Ascending aorta (tissue), 2 donors: ENCODE measurements around the gene GPR85. TPM values are rescaled to one million over a fixed set of nuclear protein-coding genes. Genes with fewer than 3 reads are reported as not detected.

Experiments used
- DNase-seq, 2 donors: peaks; one replicate each; pipeline ENCODE4 v3.0.0-alpha.2; 2019; ENCODE audit warnings: low spot score in 2 of 2
- H3K27ac ChIP-seq, 2 donors: fragments of 200-600 bp; sonication (generic); one replicate each; pipeline ENCODE4 v1.5.1; 2016 to 2017; ENCODE audit warnings: mild to moderate bottlenecking in 1 of 2
- H3K27me3 ChIP-seq: fragments of 200-600 bp; sonication (generic); one replicate; pipeline ENCODE4 v1.5.1; 2017
- H3K36me3 ChIP-seq, 2 donors: fragments of 200-600 bp; sonication (generic); one replicate each; pipeline ENCODE4 v1.5.1; 2016
- H3K4me1 ChIP-seq, 2 donors: fragments of 200-600 bp; sonication (generic); one replicate each; pipeline ENCODE4 v1.5.1; 2016 to 2017; ENCODE audit warnings: mild to moderate bottlenecking in 1 of 2
- H3K4me3 ChIP-seq, 2 donors: fragments of 200-600 bp; sonication (generic); one replicate each; pipeline ENCODE4 v1.5.1; 2016 to 2017; ENCODE audit warnings: mild to moderate bottlenecking in 1 of 2
- H3K9me3 ChIP-seq, 2 donors: fragments of 200-600 bp; sonication (generic); one replicate each; pipeline ENCODE4 v1.5.1; 2016
- intact Hi-C: fragments of 100-400 bp; cut with DNase I; formaldehyde crosslinking; loops from one replicate; pipeline ENCODE4 v1.15.1; 2023
- total RNA-seq: library from RNA; depleted of rRNA; stranded (reverse); fragments of >200 nt; gene quantifications from one replicate; pipeline ENCODE4 v1.1.0, GENCODE V29; 2016
- TF ChIP-seq, protein P1 (sequence below), 3 experiments: fragments of 200-600 bp in 2 of 3; fragments of 450-650 bp in 1 of 3; sonication (generic) in 2 of 3; IDR thresholded peaks; one replicate each; pipeline ENCODE4 v1.5.1; 2016 to 2019; ENCODE audit warnings: antibody characterized with exemption in 3 of 3, mild to moderate bottlenecking in 1 of 3, moderate library complexity in 1 of 3

Gene GPR85
- total RNA-seq, 1 donor from 2014 or later = not detected

DNA sequence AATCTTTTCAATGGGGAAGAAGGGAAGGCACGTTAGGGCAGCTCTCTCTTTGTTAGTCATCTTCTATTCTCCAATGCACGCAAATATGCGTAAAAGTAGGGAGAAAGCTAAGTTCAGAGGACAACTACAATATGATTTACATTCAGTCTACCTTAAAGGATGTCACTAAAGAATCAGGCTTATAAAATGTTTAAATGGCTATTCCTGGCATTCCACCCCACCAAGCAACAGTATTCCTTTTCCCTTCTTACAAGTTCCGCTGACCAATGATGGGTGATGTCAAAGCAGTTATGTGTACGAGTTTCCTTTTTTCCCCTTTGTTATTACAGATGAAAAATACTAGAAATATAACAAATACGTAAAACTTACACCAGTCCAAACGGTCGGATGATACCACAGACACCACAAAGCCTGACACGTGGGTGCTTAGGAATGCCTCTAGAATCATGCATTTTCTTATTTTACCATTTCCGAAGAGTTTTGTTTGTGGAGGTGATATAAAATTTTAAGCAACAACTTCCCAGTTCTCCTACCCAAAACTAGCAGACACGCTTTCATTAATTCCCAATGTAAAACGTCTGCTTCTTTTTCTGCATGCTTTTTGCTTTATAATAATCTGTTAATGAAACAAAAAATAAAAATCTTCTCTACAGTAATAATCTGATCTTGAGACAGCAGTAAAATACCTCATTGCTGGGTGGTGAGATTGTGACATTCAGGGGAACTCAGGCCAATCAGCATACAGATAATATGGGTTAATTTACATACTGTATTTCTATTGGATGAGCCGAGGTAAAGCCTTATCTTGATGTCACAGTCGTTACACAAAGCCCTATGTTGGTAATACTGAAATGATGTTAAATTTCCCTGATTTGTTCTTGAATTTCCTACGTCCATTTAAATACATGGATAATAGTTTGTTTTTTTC lies 708 bp upstream of the GPR85 start:
- no peaks in the 10 kb centered on the region for H3K9me3 ChIP-seq
- H3K4me3 ChIP-seq = peak overlapping the region; percentile 5 to 67
- intact Hi-C loops = loop anchor here (2.0 to 10.0 kb wide), 3 partner anchors 149 to 335 kb away; partner anchors contain the start of gene TMEM168
- no peaks in the 10 kb centered on the region for H3K36me3 ChIP-seq
- H3K4me1 ChIP-seq = peaks cover 0 to 3% of the 10 kb centered on the region in 2 donors
- no peak for DNase-seq
- TF ChIP-seq, protein P1, sequence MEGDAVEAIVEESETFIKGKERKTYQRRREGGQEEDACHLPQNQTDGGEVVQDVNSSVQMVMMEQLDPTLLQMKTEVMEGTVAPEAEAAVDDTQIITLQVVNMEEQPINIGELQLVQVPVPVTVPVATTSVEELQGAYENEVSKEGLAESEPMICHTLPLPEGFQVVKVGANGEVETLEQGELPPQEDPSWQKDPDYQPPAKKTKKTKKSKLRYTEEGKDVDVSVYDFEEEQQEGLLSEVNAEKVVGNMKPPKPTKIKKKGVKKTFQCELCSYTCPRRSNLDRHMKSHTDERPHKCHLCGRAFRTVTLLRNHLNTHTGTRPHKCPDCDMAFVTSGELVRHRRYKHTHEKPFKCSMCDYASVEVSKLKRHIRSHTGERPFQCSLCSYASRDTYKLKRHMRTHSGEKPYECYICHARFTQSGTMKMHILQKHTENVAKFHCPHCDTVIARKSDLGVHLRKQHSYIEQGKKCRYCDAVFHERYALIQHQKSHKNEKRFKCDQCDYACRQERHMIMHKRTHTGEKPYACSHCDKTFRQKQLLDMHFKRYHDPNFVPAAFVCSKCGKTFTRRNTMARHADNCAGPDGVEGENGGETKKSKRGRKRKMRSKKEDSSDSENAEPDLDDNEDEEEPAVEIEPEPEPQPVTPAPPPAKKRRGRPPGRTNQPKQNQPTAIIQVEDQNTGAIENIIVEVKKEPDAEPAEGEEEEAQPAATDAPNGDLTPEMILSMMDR (IDR thresholded peaks at IDR 0.05) = no peak
- peak overlapping the region; percentile 54 to 61 for H3K27ac ChIP-seq
- no peaks in the 10 kb centered on the region for H3K27me3 ChIP-seq

DNA sequence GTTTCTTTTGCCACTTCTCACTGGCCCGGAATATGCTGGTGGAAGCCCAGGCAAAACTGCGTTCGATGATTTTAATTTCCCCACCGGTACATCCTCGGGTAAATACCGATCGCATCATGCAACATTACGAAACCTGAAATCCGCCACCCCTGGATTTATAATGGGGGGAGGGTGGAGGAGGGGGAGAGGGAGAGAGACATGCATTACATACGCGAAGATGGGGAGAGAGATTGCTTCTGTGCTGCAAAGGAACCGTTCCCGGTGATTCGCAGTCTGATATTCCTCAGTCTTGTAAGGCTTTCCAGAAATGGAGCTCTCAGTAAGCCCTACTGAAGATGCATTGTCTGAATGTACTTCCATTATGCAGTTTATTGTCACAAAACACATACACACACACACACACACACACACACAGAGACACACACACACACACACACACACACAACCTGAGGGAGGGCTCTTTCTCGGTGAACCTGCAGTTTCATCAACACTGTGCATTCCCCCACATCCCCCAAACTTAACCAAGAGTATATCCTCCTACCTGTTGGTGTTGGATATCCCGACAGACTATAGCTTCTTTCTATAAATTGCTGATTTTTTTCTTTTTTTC lies 741 bp downstream of the GPR85 start:
- no peak for DNase-seq
- H3K4me1 ChIP-seq = peaks cover 0 to 3% of the 10 kb centered on the region in 2 donors
- no peak overlapping the region for H3K27ac ChIP-seq
- H3K4me3 ChIP-seq = peak overlapping the region in 1 of 2 donors; percentile 67
- TF ChIP-seq, protein P1 (IDR thresholded peaks at IDR 0.05) = no peak
- H3K27me3 ChIP-seq = no peaks in the 10 kb centered on the region
- intact Hi-C loops = loop anchor here (1.0 to 10.0 kb wide), 4 partner anchors 32 to 336 kb away; partner anchors contain the start of genes SMIM30 and TMEM168
- H3K36me3 ChIP-seq = no peaks in the 10 kb centered on the region
- no peaks in the 10 kb centered on the region for H3K9me3 ChIP-seq

DNA sequence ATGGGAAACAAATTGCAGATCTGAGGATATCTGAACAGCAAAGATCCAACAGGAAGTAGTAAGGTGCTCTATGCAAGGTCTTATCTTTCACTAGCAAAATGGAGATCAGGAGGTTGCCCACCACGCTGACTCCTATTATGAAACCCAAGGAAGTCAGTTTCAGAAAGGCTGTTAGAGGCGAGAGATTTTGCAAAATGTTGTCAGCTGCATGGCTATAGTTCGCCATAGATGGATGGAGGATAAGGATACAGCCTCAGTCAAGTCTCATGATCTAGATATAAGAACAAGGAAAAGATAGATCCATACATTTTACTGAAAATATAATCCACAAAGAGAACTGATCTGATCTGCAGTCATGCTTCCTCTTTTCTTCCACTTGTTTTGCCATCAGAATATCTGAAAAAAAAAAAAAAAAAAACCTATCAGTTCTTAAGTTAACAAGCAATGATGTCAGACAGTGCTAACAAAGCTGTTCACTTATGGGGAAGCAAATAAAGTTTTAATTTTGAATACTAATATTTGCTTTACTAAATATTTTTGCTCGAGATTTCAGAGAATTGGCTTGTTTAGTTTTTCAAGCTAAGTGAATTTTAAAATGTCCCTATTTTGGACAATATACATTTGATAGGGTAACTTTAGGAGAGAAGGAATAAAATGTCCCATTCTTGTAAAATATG lies 2.0 kb downstream of the GPR85 start:
- no peak for DNase-seq
- peaks cover 0 to 3% of the 10 kb centered on the region in 2 donors for H3K4me1 ChIP-seq
- TF ChIP-seq, protein P1 (IDR thresholded peaks at IDR 0.05) = no peak
- no peaks in the 10 kb centered on the region for H3K9me3 ChIP-seq
- H3K27ac ChIP-seq = no peak overlapping the region
- H3K4me3 ChIP-seq = no peak overlapping the region
- intact Hi-C loops = loop anchor here (5.0 to 10.0 kb wide), 2 partner anchors 290 to 338 kb away; partner anchors contain the start of gene TMEM168
- H3K36me3 ChIP-seq = no peaks in the 10 kb centered on the region
- no peaks in the 10 kb centered on the region for H3K27me3 ChIP-seq

DNA sequence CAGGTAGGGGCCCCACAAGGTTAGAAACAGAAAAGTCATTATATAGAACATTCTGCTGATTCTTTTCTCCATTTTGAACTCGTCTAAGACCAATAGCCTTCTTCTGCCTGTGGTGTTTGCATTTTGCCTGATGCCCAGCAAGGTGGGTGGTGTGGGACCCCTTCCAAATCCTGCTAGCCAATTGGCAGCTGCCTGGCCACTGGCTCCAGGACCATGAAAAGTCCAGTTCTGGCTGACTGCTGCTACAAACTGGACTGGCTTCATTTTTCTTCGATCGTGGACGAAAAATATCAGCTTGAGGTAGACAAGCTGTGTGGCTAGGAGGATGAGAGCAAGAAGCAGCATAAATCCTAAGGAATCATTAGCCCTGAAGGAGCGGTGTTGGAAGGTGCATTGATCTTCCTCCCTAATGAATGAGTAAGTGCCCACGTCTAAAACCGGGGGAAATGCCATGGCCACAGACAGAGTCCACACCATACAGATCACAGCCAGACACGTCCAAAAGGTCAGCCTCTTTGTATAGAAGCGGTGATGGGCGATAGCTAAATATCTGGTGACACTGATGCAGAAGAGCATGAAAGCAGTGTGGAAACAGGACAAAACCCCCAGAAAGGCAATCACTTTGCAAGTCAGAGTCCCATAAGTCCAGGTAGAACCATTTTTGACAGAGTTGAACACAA lies 2.7 kb downstream of the GPR85 start:
- no peaks in the 10 kb centered on the region for H3K27me3 ChIP-seq
- TF ChIP-seq, protein P1 (IDR thresholded peaks at IDR 0.05) = no peak
- no peak for DNase-seq

More for the DNA sequence above, 2.7 kb downstream of the GPR85 start:
- Histone ChIP-seq H3K4me3 (no peak overlapping the region), H3K27ac (no peak overlapping the region), H3K36me3 (no peaks in the 10 kb centered on the region), H3K9me3 (no peaks in the 10 kb centered on the region), H3K4me1 (peaks cover 0 to 3% of the 10 kb centered on the region in 2 donors)
- intact Hi-C loops = loop anchor here (10.0 kb wide), 1 partner anchor 289 kb away; the partner anchor contains the start of gene TMEM168
